HEK293 (cell line): ENCODE data around the gene SPC24.
"Not testable (repeated sequence)": the region's sequence is repeated elsewhere in the genome, so short reads cannot be mapped to it uniquely, and the experiment has no call there.

Source experiments
- CTCF ChIA-PET: fragments of 350-600 bp; formaldehyde crosslinking; extraction: SDS; loops from one replicate; lab custom pipeline; 2021; ENCODE audit warnings: antibody characterized with exemption; lab: Yijun Ruan, JAX
- POLR2A ChIA-PET: fragments of 300-600 bp; formaldehyde crosslinking; extraction: SDS; loops from one replicate; lab custom pipeline; 2020; ENCODE audit warnings: antibody characterized with exemption, inconsistent platforms; lab: Yijun Ruan, JAX
- H3K27ac ChIP-seq: fragments of 200-500 bp; sonication (Bioruptor generic); 2 replicates; pipeline ENCODE4 v1.5.1; 2014; ENCODE audit warnings: low read depth, low read length, control low read depth, inconsistent platforms; ENCODE audit errors: extremely low read depth
- H3K36me3 ChIP-seq, 2 experiments: fragments of 200-500 bp in 1 of 2; sonication (Bioruptor generic) in 1 of 2; 1 replicate in 1 of 2; 2 replicates in 1 of 2; pipeline ENCODE4 v1.5.1; 2014 to 2017; ENCODE audit warnings: inconsistent platforms in 2 of 2, low read length in 2 of 2; ENCODE audit not compliant: control insufficient read depth in 2 of 2, insufficient read depth in 1 of 2
- H3K4me1 ChIP-seq: fragments of 200-500 bp; sonication (Bioruptor generic); 2 replicates; pipeline ENCODE4 v1.5.1; 2014; ENCODE audit warnings: mild to moderate bottlenecking, low read length, inconsistent platforms; ENCODE audit not compliant: control insufficient read depth, insufficient read depth
- H3K4me3 ChIP-seq: 2 replicates; pipeline ENCODE4 v1.5.1; 2011; ENCODE audit warnings: low read depth, mild to moderate bottlenecking, control low read depth, low read length, moderate library complexity
- H3K9me3 ChIP-seq: fragments of 200-500 bp; sonication (Bioruptor generic); 2 replicates; pipeline ENCODE4 v1.5.1; 2014; ENCODE audit warnings: low read depth, low read length, inconsistent platforms; ENCODE audit not compliant: control insufficient read depth, insufficient read depth
- PRDM1 ChIP-seq: fragments of 450-650 bp; formaldehyde crosslinking; IDR thresholded peaks from 2 replicates; pipeline ENCODE4; 2016; ENCODE audit warnings: missing biosample characterization, missing genetic modification characterization
- ZBTB1 ChIP-seq: fragments of 450-650 bp; formaldehyde crosslinking; IDR thresholded peaks from 2 replicates; pipeline ENCODE4 v1.5.1; 2016; ENCODE audit warnings: missing biosample characterization, missing genetic modification characterization
- ZNF121 ChIP-seq: fragments of 450-650 bp; formaldehyde crosslinking; IDR thresholded peaks from 2 replicates; pipeline ENCODE4 v1.5.1; 2016; ENCODE audit warnings: missing biosample characterization, missing genetic modification characterization
- ZNF174 ChIP-seq: fragments of 450-650 bp; formaldehyde crosslinking; IDR thresholded peaks from 2 replicates; pipeline ENCODE4 v1.5.0; 2017; ENCODE audit warnings: missing biosample characterization, mild to moderate bottlenecking, missing genetic modification characterization
- ZNF184 ChIP-seq: fragments of 450-650 bp; IDR thresholded peaks from 2 replicates; pipeline ENCODE4 v1.5.1; 2018; ENCODE audit warnings: missing biosample characterization, mild to moderate bottlenecking, missing genetic modification characterization
- ZNF239 ChIP-seq: fragments of 450-650 bp; formaldehyde crosslinking; IDR thresholded peaks from 2 replicates; pipeline ENCODE4 v1.5.1; 2016; ENCODE audit warnings: missing biosample characterization, missing genetic modification characterization
- ZNF280D ChIP-seq: fragments of 450-650 bp; formaldehyde crosslinking; IDR thresholded peaks from 2 replicates; pipeline ENCODE4 v1.5.1; 2016; ENCODE audit warnings: missing biosample characterization, missing genetic modification characterization
- ZNF362 ChIP-seq: fragments of 450-650 bp; formaldehyde crosslinking; IDR thresholded peaks from 2 replicates; pipeline ENCODE4 v1.5.1; 2016; ENCODE audit warnings: missing biosample characterization, missing genetic modification characterization
- ZNF548 ChIP-seq: fragments of 450-650 bp; formaldehyde crosslinking; IDR thresholded peaks from 2 replicates; pipeline ENCODE4 v1.5.1; 2016; ENCODE audit warnings: missing biosample characterization, missing genetic modification characterization
- ZNF654 ChIP-seq: fragments of 450-650 bp; formaldehyde crosslinking; IDR thresholded peaks from 2 replicates; pipeline ENCODE4 v1.5.1; 2016; ENCODE audit warnings: low read depth, missing biosample characterization, missing genetic modification characterization
- TF ChIP-seq, protein P1 (sequence below): fragments of 450-650 bp; formaldehyde crosslinking; IDR thresholded peaks from 2 replicates; pipeline ENCODE4 v1.5.1; 2016; ENCODE audit warnings: missing biosample characterization, missing genetic modification characterization

The SPC24 gene

DNA sequence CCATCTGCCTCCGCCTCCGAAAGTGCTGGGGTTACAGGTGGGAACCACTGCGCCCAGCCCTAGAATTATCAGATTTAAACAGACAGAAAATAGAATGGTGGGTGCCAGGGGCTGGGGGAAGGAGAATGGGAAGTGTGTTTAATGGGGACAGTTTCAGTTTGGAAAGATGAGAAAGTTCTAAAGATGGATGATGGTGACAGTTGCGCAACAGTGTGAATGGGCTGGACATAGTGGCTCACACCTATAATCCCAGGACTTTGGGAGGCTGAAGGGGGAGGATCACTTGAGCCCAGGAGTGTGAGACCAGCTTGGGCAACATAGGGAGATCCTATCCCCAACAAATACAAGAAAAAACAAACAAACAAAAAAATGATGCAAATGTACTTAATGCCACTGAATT lies 25.9 kb upstream of the SPC24 start (continued):
- peak; percentile 64; the same call in 1 of the 2 replicates for TF ChIP-seq PRDM1
- no peak for TF ChIP-seq ZBTB1

DNA sequence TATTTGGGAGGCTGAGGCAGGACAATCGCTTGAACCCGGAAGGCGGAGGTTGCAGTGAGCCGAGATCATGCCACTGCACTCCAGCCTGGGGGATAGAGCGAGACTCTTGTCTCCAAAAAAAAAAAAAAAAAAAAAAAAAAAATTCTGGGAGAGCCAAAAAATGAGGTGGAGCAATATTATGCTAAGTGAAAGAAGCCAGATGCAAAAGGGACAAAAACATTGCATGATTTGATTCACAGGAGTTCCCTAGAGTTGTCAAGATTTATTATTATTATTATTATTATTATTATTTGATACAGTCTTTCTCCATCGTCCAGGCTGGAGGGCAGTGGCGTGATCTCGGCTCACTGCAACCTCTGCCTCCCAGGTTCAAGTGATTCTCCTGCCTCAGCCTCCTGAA lies 25.4 kb upstream of the SPC24 start:
- CTCF ChIA-PET, POLR2A ChIA-PET, H3K27ac ChIP-seq, H3K4me1 ChIP-seq, H3K4me3 ChIP-seq, H3K9me3 ChIP-seq: not testable (repeated sequence)
- H3K36me3 ChIP-seq = peaks cover 0 to 40% of the 10 kb centered on the region in 2 experiments; a peak in 2 of 3 replicates

GRCh38 chr19:11180346-11180745 lies 24.8 kb upstream of the SPC24 start:
- TF ChIP-seq, protein P1, sequence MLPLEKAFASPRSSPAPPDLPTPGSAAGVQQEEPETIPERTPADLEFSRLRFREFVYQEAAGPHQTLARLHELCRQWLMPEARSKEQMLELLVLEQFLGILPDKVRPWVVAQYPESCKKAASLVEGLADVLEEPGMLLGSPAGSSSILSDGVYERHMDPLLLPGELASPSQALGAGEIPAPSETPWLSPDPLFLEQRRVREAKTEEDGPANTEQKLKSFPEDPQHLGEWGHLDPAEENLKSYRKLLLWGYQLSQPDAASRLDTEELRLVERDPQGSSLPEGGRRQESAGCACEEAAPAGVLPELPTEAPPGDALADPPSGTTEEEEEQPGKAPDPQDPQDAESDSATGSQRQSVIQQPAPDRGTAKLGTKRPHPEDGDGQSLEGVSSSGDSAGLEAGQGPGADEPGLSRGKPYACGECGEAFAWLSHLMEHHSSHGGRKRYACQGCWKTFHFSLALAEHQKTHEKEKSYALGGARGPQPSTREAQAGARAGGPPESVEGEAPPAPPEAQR (tag by site-specific recombination) = no peak
- TF ChIP-seq ZNF174 (tag by site-specific recombination) (no peak), ZNF548 (tag by site-specific recombination) (no peak), ZNF280D (tag by site-specific recombination) (no peak), ZNF654 (tag by site-specific recombination) (no peak), ZNF121 (tag by site-specific recombination) (no peak)
- no peaks in the 10 kb centered on the region for H3K4me1 ChIP-seq
- no peak overlapping the region for H3K4me3 ChIP-seq
- H3K9me3 ChIP-seq = no peaks in the 10 kb centered on the region
- POLR2A ChIA-PET = no interaction called here
- no peak overlapping the region for H3K27ac ChIP-seq
- H3K36me3 ChIP-seq = peaks cover 0 to 41% of the 10 kb centered on the region in 2 experiments; a peak in 2 of 3 replicates
- CTCF ChIA-PET = interaction anchor here (0.6 kb wide), 1 partner anchor 27 kb away, joined by 3 read pairs; no protein-coding TSS in a partner anchor

DNA sequence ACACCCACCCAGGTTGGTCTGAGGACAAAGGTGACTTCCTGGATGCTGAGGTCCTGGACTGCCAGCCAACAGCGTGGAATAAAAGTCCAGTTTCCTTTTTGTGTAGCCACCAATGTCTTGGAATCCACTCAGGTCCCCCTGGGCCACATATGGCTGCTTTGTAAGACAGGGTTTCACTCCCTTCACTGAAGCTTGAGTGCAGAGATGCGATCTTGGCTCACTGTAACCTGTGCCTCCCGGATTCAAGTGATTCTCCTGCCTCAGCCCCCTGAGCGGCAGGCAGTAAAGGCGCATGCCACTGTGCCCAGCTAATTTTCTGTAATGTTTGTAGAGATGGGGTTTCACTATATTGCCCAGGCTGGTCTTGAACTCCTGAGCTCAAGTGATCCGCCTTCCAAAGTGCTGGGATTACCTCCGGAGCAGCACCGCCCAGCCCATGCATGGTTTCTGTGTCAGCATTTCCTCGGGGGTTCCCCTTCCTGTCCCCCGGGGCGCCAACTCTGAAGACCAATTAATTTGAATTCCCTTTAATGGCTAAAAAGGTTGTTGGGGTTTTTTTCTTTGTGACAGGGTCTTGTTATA lies 24.2 kb upstream of the SPC24 start:
- CTCF ChIA-PET = interaction anchor here (0.6 kb wide), 1 partner anchor 26 kb away, joined by 3 read pairs; no protein-coding TSS in a partner anchor
- Histone ChIP-seq H3K9me3 (no peaks in the 10 kb centered on the region), H3K4me1 (no peaks in the 10 kb centered on the region), H3K36me3 (peaks cover 0 to 36% of the 10 kb centered on the region in 2 experiments; a peak in 2 of 3 replicates), H3K27ac (no peak overlapping the region), H3K4me3 (no peak overlapping the region)
- POLR2A ChIA-PET = interaction anchor here (0.8 kb wide), 1 partner anchor 10 kb away, joined by 3 read pairs; no protein-coding TSS in a partner anchor
- TF ChIP-seq ZNF362 (tag by site-specific recombination) = 0 out of 2 replicates have a peak, but pooled peaks have one; percentile 2
- no peak for TF ChIP-seq ZNF184
- no peak for TF ChIP-seq ZNF239
